ENCODE results near the gene CACNA1E.

DNA sequence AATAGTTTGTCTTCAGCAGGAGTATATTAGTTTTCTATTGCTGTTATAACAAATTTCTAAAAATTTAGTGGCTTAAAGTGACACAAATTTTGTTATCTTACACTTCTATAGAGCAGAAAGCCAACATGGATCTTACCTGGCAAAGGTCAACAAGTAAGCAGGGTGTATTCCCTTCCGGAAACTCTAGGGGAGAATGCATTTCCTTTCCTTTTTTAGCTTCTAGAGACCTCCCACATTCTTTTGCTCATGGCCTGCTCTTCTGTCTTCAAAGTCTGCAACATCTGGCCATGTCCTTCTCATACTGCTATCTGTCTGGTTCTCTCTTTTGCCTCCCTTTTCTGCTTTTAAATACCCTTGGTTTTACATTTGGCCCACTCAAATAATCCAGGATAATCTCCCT lies 335.6 kb downstream of the CACNA1E start:
- TF ChIP-seq, protein P1, sequence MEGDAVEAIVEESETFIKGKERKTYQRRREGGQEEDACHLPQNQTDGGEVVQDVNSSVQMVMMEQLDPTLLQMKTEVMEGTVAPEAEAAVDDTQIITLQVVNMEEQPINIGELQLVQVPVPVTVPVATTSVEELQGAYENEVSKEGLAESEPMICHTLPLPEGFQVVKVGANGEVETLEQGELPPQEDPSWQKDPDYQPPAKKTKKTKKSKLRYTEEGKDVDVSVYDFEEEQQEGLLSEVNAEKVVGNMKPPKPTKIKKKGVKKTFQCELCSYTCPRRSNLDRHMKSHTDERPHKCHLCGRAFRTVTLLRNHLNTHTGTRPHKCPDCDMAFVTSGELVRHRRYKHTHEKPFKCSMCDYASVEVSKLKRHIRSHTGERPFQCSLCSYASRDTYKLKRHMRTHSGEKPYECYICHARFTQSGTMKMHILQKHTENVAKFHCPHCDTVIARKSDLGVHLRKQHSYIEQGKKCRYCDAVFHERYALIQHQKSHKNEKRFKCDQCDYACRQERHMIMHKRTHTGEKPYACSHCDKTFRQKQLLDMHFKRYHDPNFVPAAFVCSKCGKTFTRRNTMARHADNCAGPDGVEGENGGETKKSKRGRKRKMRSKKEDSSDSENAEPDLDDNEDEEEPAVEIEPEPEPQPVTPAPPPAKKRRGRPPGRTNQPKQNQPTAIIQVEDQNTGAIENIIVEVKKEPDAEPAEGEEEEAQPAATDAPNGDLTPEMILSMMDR (conservative IDR thresholded peaks at IDR 0.05; ENCODE audit: low read length) = no peak
- no peak for TF ChIP-seq EZH2phosphoT487 (IDR thresholded peaks at IDR 0.05; ENCODE audit: borderline replicate concordance)

Measured in Loucy (cell line).